GM12878 (cell line): Measurements from ENCODE around the gene VMP1. TPM values are rescaled to one million over a fixed set of nuclear protein-coding genes. Genes with fewer than 3 reads are reported as not detected.

Experiments
- ATAC-seq: fragments of 200-7000 bp; cut with Tn5 transposase; 3 replicates; pipeline ENCODE4 v1.9.1; 2020; ENCODE audit warnings: mild to moderate bottlenecking, moderate library complexity
- BruUV-seq: library from RNA; stranded (reverse); fragments of 400-500 nt; replicated peaks from 2 replicates; lab custom pipeline; 2021; lab: Mats Ljungman, UMichigan
- CTCF ChIA-PET: fragments of 300-600 bp; sonication (Branson Sonifier 250); formaldehyde crosslinking; extraction: SDS; loops from one replicate; lab custom pipeline; 2021; ENCODE audit warnings: inconsistent platforms; lab: Yijun Ruan, JAX
- POLR2A ChIA-PET: fragments of 350-600 bp; formaldehyde crosslinking; extraction: SDS; loops from one replicate; lab custom pipeline; 2021; ENCODE audit warnings: inconsistent platforms; lab: Charles Lee
- RAD21 ChIA-PET: fragments of 300-600 bp; sonication (Branson Sonifier 250); formaldehyde crosslinking; loops from one replicate; lab custom pipeline; 2023; ENCODE audit warnings: antibody characterized with exemption; ENCODE audit not compliant: unreplicated experiment; lab: Charles Lee
- SMC1A ChIA-PET: fragments of 300-600 bp; sonication (Branson Sonifier 250); formaldehyde crosslinking; loops from one replicate; lab custom pipeline; 2023; ENCODE audit not compliant: unreplicated experiment, uncharacterized antibody; lab: Charles Lee
- DNase-seq: peaks from one replicate; pipeline ENCODE4 v3.0.0-alpha.2; 2011; ENCODE audit warnings: low read depth, low spot score
- FAIRE-seq: peaks from 3 replicates; lab custom pipeline; 2011; peaks lifted over from hg19 to GRCh38; lab: Jason Lieb, UNC
- H2AFZ ChIP-seq: 2 replicates; pipeline ENCODE4 v1.6.0; 2011; ENCODE audit warnings: low read depth, low read length, control low read depth; ENCODE audit not compliant: control insufficient read depth
- H3K27ac ChIP-seq: 2 replicates; pipeline ENCODE4 v1.5.1; 2011; ENCODE audit warnings: control low read depth; ENCODE audit not compliant: control insufficient read depth, insufficient read depth
- H3K27me3 ChIP-seq, 2 experiments: replicated peaks in 1 of 2; 2 replicates each; pipeline versions ENCODE4 v1.6.0 to v1.6.1; 2011; ENCODE audit warnings: low read length in 1 of 2; ENCODE audit not compliant: control insufficient read depth in 2 of 2, insufficient read depth in 2 of 2
- H3K36me3 ChIP-seq, 2 experiments: 2 replicates each; pipeline ENCODE4 v1.5.1; 2011; ENCODE audit warnings: low read length in 1 of 2; ENCODE audit not compliant: control insufficient read depth in 2 of 2, insufficient read depth in 2 of 2
- H3K4me1 ChIP-seq: 2 replicates; pipeline ENCODE4 v1.6.1; 2011; ENCODE audit warnings: mild to moderate bottlenecking, low read length, moderate library complexity, mixed read lengths; ENCODE audit not compliant: control insufficient read depth, insufficient read depth
- H3K4me2 ChIP-seq: 2 replicates; pipeline ENCODE4 v1.6.0; 2011; ENCODE audit warnings: control low read depth; ENCODE audit not compliant: control insufficient read depth, insufficient read depth
- H3K4me3 ChIP-seq: fragments of 200-600 bp; sonication (generic); 2 replicates; pipeline ENCODE4 v1.5.1; 2016
- H3K79me2 ChIP-seq: 2 replicates; pipeline ENCODE4 v1.6.0; 2011; ENCODE audit warnings: low read length; ENCODE audit not compliant: control insufficient read depth, insufficient read depth
- H3K9ac ChIP-seq: 2 replicates; pipeline ENCODE4 v1.8.0; 2011; ENCODE audit warnings: low read length, control low read depth, mixed read lengths; ENCODE audit not compliant: control insufficient read depth, insufficient read depth
- H3K9me3 ChIP-seq: replicated peaks from 3 replicates; pipeline ENCODE4 v1.5.1; 2011; ENCODE audit warnings: mild to moderate bottlenecking, low read length; ENCODE audit not compliant: control insufficient read depth, insufficient read depth
- H4K20me1 ChIP-seq: 2 replicates; pipeline ENCODE4 v1.6.0; 2011; ENCODE audit not compliant: control insufficient read depth, insufficient read depth
- ASH2L ChIP-seq: fragments of 300-600, 200-600 bp; sonication (generic); IDR thresholded peaks from 2 replicates; pipeline ENCODE4 v1.6.1; 2017; ENCODE audit warnings: low read depth, mild to moderate bottlenecking, borderline replicate concordance
- BACH1 ChIP-seq: fragments of 450-650 bp; IDR thresholded peaks from 2 replicates; pipeline ENCODE4 v1.6.1; 2017; ENCODE audit warnings: mild to moderate bottlenecking, borderline replicate concordance
- BCL3 ChIP-seq: IDR thresholded peaks from 2 replicates; pipeline ENCODE4 v1.6.1; 2011; ENCODE audit warnings: borderline replicate concordance, low read depth, mild to moderate bottlenecking, moderate library complexity, low read length; ENCODE audit not compliant: insufficient read depth, poor library complexity, severe bottlenecking
- BCLAF1 ChIP-seq: fragments of 450-650 bp; IDR thresholded peaks from 2 replicates; pipeline ENCODE4 v1.6.1; 2017; ENCODE audit warnings: antibody characterized with exemption, mild to moderate bottlenecking, moderate library complexity
- EZH2 ChIP-seq: IDR thresholded peaks from 2 replicates; pipeline ENCODE4 v1.6.1; 2012; ENCODE audit warnings: low read depth, mild to moderate bottlenecking, control low read depth, inconsistent platforms, low read length, borderline replicate concordance; ENCODE audit not compliant: control insufficient read depth
- JUND ChIP-seq: IDR thresholded peaks from 2 replicates; pipeline ENCODE4 v1.6.1; 2012; ENCODE audit warnings: low read depth, mild to moderate bottlenecking, low read length, improper control_type of control experiment, moderate library complexity
- KDM1A ChIP-seq: fragments of 200-600 bp; sonication (generic); IDR thresholded peaks from 2 replicates; pipeline ENCODE4 v1.6.1; 2016; ENCODE audit warnings: borderline replicate concordance
- MTA2 ChIP-seq: fragments of 450-650 bp; IDR thresholded peaks from 2 replicates; pipeline ENCODE4 v1.6.1; 2016; ENCODE audit warnings: low read depth, mild to moderate bottlenecking, moderate library complexity
- RFX5 ChIP-seq: IDR thresholded peaks from 2 replicates; pipeline ENCODE4 v1.6.1; 2011; ENCODE audit warnings: low read depth, low read length, improper control_type of control experiment
- SIX5 ChIP-seq: IDR thresholded peaks from 2 replicates; pipeline ENCODE4 v1.6.1; 2011; ENCODE audit warnings: mild to moderate bottlenecking, low read depth, low read length, moderate library complexity; ENCODE audit not compliant: severe bottlenecking
- SMARCA5 ChIP-seq: fragments of 450-650 bp; IDR thresholded peaks from 2 replicates; pipeline ENCODE4 v1.6.1; 2017; ENCODE audit warnings: mild to moderate bottlenecking
- TARDBP ChIP-seq: IDR thresholded peaks from 2 replicates; pipeline ENCODE4 v1.6.1; 2016; ENCODE audit warnings: borderline replicate concordance
- ZNF207 ChIP-seq: fragments of 450-650 bp; IDR thresholded peaks from 2 replicates; pipeline ENCODE4 v1.6.1; 2014; ENCODE audit warnings: antibody characterized with exemption, mild to moderate bottlenecking, borderline replicate concordance
- ZSCAN29 ChIP-seq: fragments of 450-650 bp; IDR thresholded peaks from 2 replicates; pipeline ENCODE4 v1.6.1; 2017; ENCODE audit warnings: mild to moderate bottlenecking, moderate library complexity
- WGBS: methylation state at CpG from one replicate; pipeline ENCODE4 v1.1.6; 2016; ENCODE audit warnings: low lambda C conversion rate; ENCODE audit not compliant: insufficient replicate concordance, insufficient coverage; ENCODE audit errors: missing lambda C conversion rate; 5-methylcytosine and 5-hydroxymethylcytosine counted together
- in situ Hi-C: fragments of 300-500 bp; cut with MboI; formaldehyde crosslinking; loops from 9 replicates; pipeline ENCODE4 v1.14.3; 2018; ENCODE audit warnings: mixed read lengths
- intact Hi-C: fragments of 100-400 bp; cut with micrococcal nuclease; formaldehyde crosslinking; loops from one replicate; pipeline ENCODE4 v1.14.2; 2022; ENCODE audit not compliant: unreplicated experiment
- polyA plus RNA-seq, 11 experiments: library from polyadenylated mRNA; depleted of rRNA in 4 of 11; unstranded in 6 of 11; stranded (reverse) in 5 of 11; fragments of >200 nt; fragmentation: Nextera tagmentation in 4 of 11; fragmentation: Illumina TruSeq in 1 of 11; extraction: Ambion mirVana in 4 of 11; extraction: Trizol in 1 of 11; gene quantifications; 1 replicate in 1 of 11; 2 replicates in 10 of 11; pipeline versions ENCODE4 v1.2.1 to v1.2.3, GENCODE V29; 2011 to 2016; ENCODE audit warnings: inconsistent platforms in 2 of 11, missing spikeins in 2 of 11, low read depth in 1 of 11
- total RNA-seq, 4 experiments: library from RNA; depleted of rRNA in 3 of 4; stranded (reverse); fragments of >200 nt in 3 of 4; fragmentation: Illumina TruSeq in 1 of 4; extraction: Trizol in 1 of 4; gene quantifications; 2 replicates each; pipeline versions ENCODE4 v1.2.1 to v1.2.3, GENCODE V29; 2013 to 2021
- TF ChIP-seq, protein P1 (sequence below): IDR thresholded peaks from 2 replicates; pipeline ENCODE4 v1.6.1; 2011; ENCODE audit warnings: low read depth, mild to moderate bottlenecking, low read length, moderate library complexity, borderline replicate concordance; ENCODE audit errors: extremely low read depth
- TF ChIP-seq, protein P2 (sequence below): fragments of 150-350 bp; IDR thresholded peaks from 2 replicates; pipeline ENCODE4 v1.6.1; 2014; ENCODE audit warnings: mild to moderate bottlenecking, low read depth, low read length

Gene VMP1
- total and polyA plus RNA-seq, 10 of the 15 experiments (the other 5 are each of a cell fraction or from before 2014, with no cell fraction given): 88.4 to 199 (median 132) TPM

DNA sequence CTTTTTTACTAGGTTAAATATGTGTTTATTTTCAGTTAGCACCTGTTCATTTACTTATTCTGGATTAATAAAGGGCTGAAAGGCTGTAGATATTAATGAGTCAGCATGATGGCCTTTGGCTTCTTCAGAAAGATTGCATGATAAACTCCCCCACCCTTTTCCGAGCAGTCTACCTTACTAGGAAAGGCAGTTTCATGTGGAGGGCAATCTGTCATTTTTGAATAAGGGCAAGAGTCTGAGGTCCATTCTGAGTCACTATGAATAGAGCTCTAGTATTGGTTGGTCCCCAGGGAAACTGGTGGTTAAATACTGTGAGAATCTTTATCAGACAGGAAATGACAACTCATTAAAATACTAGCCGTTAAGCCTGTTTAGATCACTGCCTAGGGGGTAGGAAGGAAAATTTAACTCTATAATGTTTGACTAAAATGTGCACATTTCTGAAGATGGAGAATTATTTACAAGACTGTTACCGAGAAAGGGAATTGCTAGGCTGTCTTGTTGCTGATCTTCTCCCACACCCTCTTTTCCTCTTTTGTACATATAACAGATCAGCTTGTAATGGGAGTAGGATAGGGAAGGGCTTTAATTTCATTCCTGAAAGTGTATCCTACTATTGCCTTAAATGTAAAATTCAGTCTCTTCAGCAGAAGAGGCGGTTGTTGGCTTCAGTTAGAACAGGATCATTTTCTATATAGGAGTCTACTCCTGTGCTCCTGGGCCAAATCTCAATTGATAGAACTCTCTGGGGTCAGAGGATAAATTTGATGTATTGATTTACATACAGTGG is 122.0 kb downstream of the VMP1 start:
- no peaks in the 10 kb centered on the region for H4K20me1 ChIP-seq
- FAIRE-seq: peak; percentile 23
- peaks cover 88% of the 10 kb centered on the region for H3K4me1 ChIP-seq
- H3K4me3 ChIP-seq: peak overlapping the region; percentile 65
- ChIA-PET SMC1A (interaction anchor here (0.7 to 15.2 kb wide), 10 partner anchors 10 to 121 kb away, joined by 3 to 250 read pairs (median 44); no protein-coding TSS in a partner anchor), CTCF (interaction anchor here (1.0 to 7.9 kb wide), 9 partner anchors 9 to 76 kb away, joined by 4 to 75 read pairs (median 11); no protein-coding TSS in a partner anchor), RAD21 (interaction anchor here (1.0 to 11.5 kb wide), 10 partner anchors 9 to 76 kb away, joined by 3 to 223 read pairs (median 23); no protein-coding TSS in a partner anchor), POLR2A (interaction anchor here (0.5 to 12.0 kb wide), 8 partner anchors 14 to 76 kb away, joined by 3 to 332 read pairs (median 6); no protein-coding TSS in a partner anchor)
- in situ Hi-C loops: loop anchor here (5.0 to 10.0 kb wide), 2 partner anchors 42 to 1495 kb away; no protein-coding TSS in a partner anchor
- H2AFZ ChIP-seq: no peak overlapping the region
- peak; percentile 71 for ATAC-seq
- TSS peak; percentile 68 for BruUV-seq
- no peaks in the 10 kb centered on the region for H3K9me3 ChIP-seq
- peak; percentile 100 for DNase-seq
- 1% methylated on average over 4 of the region's 4 CpGs for WGBS
- no peaks in the 10 kb centered on the region for H3K27me3 ChIP-seq
- intact Hi-C loops: loop anchor here (1.0 to 2.0 kb wide), 3 partner anchors 8 to 77 kb away; no protein-coding TSS in a partner anchor
- H3K36me3 ChIP-seq: no peaks in the 10 kb centered on the region
- peak overlapping the region; percentile 98 for H3K27ac ChIP-seq
- H3K9ac ChIP-seq: peak overlapping the region; percentile 84
- H3K4me2 ChIP-seq: peak overlapping the region; percentile 95
- H3K79me2 ChIP-seq: peaks cover 53% of the 10 kb centered on the region
- peak; percentile 81; the same call in 1 of the 2 replicates for TF ChIP-seq BACH1
- no peak for TF ChIP-seq ASH2L
- TF ChIP-seq, protein P1, sequence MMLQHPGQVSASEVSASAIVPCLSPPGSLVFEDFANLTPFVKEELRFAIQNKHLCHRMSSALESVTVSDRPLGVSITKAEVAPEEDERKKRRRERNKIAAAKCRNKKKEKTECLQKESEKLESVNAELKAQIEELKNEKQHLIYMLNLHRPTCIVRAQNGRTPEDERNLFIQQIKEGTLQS: no peak
- TF ChIP-seq, protein P2, sequence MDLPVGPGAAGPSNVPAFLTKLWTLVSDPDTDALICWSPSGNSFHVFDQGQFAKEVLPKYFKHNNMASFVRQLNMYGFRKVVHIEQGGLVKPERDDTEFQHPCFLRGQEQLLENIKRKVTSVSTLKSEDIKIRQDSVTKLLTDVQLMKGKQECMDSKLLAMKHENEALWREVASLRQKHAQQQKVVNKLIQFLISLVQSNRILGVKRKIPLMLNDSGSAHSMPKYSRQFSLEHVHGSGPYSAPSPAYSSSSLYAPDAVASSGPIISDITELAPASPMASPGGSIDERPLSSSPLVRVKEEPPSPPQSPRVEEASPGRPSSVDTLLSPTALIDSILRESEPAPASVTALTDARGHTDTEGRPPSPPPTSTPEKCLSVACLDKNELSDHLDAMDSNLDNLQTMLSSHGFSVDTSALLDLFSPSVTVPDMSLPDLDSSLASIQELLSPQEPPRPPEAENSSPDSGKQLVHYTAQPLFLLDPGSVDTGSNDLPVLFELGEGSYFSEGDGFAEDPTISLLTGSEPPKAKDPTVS: no peak
- TF ChIP-seq TARDBP: no peak
- no peak for TF ChIP-seq SMARCA5
- TF ChIP-seq SIX5: no peak
- TF ChIP-seq RFX5: no peak
- no peak for TF ChIP-seq KDM1A
- peak; percentile 91 for TF ChIP-seq JUND
- TF ChIP-seq ZNF207: no peak
- TF ChIP-seq BCLAF1: no peak
- peak; percentile 54; the same call in 1 of the 2 replicates for TF ChIP-seq ZSCAN29
- TF ChIP-seq BCL3: peak; percentile 99
- no peak for TF ChIP-seq EZH2
- peak; percentile 99 for TF ChIP-seq MTA2
